Stomach smooth muscle (tissue), 2 donors: ENCODE data around the gene CBFB.

Experiments
- H3K27ac ChIP-seq: one replicate; pipeline ENCODE4 v1.7.0; 2013; ENCODE audit warnings: mild to moderate bottlenecking, low read length, inconsistent platforms
- H3K27me3 ChIP-seq, 2 donors: one replicate each; pipeline ENCODE4 v1.7.0; 2013; ENCODE audit warnings: low read length in 2 of 2; ENCODE audit not compliant: insufficient read depth in 2 of 2, control insufficient read depth in 1 of 2
- H3K36me3 ChIP-seq, 2 donors: one replicate each; pipeline ENCODE4 v1.7.0; 2013; ENCODE audit warnings: low read length in 2 of 2; ENCODE audit not compliant: control insufficient read depth in 2 of 2, insufficient read depth in 2 of 2
- H3K4me1 ChIP-seq: one replicate; pipeline ENCODE4 v1.7.0; 2013; ENCODE audit warnings: low read length; ENCODE audit not compliant: control insufficient read depth, insufficient read depth
- H3K4me3 ChIP-seq, 2 donors: one replicate each; pipeline ENCODE4 v1.7.0; 2013; ENCODE audit warnings: low read length in 2 of 2
- H3K9ac ChIP-seq, 2 donors: one replicate each; pipeline ENCODE4 v1.7.0; 2013; ENCODE audit warnings: low read length in 2 of 2, mild to moderate bottlenecking in 1 of 2
- H3K9me3 ChIP-seq, 2 donors: one replicate each; pipeline ENCODE4 v1.7.0; 2013; ENCODE audit warnings: low read length in 2 of 2; ENCODE audit not compliant: control insufficient read depth in 2 of 2
- donor health status: healthy.
- donor health status: Pancreatic carcinoma.

CBFB gene

DNA sequence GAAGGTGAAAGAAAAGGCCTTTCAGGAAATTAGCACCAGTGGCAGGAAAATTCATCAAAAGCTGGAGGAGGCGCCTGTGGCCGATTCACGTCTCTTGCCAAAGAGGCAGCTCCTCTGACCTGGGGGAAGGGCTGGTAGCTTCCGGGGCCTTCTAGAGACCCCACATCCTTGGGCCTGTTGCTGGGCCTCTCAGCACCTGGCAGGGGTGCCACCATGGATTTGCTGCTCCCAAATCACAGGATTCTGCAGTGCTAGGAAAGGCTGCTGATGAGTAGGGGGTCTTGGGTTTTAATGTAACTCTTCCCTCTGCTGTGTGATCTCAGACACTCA is 11.6 kb upstream of the CBFB start:
- Histone ChIP-seq H3K9ac (no peak overlapping the region), H3K27ac (no peak overlapping the region), H3K9me3 (no peaks in the 10 kb centered on the region)

DNA sequence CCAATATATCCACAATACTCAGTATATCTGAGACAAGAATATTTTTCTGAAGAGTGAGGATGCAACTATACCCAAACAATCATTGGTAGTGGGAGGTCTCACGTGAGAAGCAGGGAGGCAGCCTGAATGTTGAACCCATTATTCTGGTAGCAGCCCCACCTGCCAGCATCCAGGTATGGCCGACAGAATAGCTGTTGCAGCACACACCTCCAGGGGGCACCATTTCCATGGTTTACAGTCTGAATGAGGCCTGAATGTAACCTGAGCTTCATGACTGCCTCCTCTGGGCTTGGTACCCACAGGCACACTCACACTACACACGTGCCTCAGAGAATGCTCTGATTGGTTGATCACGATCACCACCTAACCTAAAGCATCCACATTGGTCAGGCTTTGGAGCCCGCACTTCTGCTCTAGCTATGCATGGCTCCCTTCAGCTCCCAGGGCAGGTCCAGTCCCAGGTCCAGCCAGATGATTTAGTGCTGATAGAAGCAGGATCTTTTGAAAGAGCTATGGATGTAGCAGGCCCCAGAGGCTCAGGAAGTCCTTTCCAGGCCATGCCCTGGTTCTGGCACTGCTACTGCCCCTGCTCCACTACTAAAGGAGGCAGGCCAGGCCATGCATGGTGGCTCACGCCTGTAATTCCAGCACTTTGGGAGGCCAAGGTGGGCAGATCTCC is 11.0 kb upstream of the CBFB start:
- H3K4me3 ChIP-seq, result no peak overlapping the region
- H3K36me3 ChIP-seq, result no peaks in the 10 kb centered on the region
- H3K27me3 ChIP-seq, result peaks cover 3 to 8% of the 10 kb centered on the region in 2 donors
- H3K9me3 ChIP-seq, result no peaks in the 10 kb centered on the region
- peaks cover 18% of the 10 kb centered on the region for H3K4me1 ChIP-seq
- H3K9ac ChIP-seq, result no peak overlapping the region
- H3K27ac ChIP-seq, result no peak overlapping the region

More for the DNA sequence above, 11.6 kb upstream of the CBFB start:
- Histone ChIP-seq H3K27me3 (peaks cover 3 to 10% of the 10 kb centered on the region in 2 donors), H3K4me3 (no peak overlapping the region), H3K36me3 (no peaks in the 10 kb centered on the region), H3K4me1 (peaks cover 18% of the 10 kb centered on the region)

DNA sequence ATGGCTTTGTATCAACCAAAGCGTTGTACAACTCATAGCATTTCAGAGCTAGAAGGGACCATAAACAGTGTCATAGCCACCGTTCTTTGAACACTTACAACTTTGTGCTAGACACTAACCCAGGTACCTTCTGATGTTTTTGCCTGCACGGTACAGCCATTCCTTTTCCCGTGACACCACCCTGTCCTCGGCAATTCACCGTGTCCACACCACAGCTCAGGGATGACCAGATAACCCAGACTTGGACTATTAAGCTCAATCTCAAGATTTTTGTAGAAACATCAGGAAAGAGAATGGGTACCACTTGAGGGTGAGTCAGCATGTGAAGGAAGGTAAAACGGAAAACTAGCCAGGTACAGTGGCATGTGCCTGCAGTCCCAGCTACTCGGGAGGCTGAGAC is 9.8 kb upstream of the CBFB start:
- peaks cover 7% of the 10 kb centered on the region for H3K4me1 ChIP-seq
- H3K9ac ChIP-seq, result no peak overlapping the region
- no peak overlapping the region for H3K27ac ChIP-seq
- no peak overlapping the region for H3K4me3 ChIP-seq
- no peaks in the 10 kb centered on the region for H3K9me3 ChIP-seq
- no peaks in the 10 kb centered on the region for H3K27me3 ChIP-seq
- no peaks in the 10 kb centered on the region for H3K36me3 ChIP-seq

DNA sequence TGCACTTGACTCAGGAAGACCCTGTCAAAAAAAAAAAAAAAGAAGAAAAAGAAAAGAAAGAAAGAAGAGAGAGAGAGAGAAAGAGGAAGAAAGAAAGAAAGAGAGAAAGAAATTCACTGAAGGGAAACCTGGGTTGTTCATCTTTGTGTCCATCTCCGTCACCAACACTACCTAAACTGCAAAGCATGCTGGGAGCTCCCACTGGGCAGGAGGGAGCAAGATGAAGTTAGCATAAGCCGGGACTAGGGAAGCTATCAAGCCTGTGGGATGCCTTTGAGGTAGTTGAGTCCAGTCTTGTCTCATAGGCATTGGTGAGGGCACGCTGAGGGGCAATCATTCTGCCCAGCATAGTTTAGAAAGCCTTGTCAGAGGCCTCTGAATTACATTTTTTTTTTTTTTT is 7.6 kb upstream of the CBFB start:
- no peaks in the 10 kb centered on the region for H3K9me3 ChIP-seq
- no peak overlapping the region for H3K9ac ChIP-seq
- H3K27ac ChIP-seq, result no peak overlapping the region
- H3K4me3 ChIP-seq, result no peak overlapping the region
- no peaks in the 10 kb centered on the region for H3K4me1 ChIP-seq
- no peaks in the 10 kb centered on the region for H3K36me3 ChIP-seq
- H3K27me3 ChIP-seq, result no peaks in the 10 kb centered on the region

DNA sequence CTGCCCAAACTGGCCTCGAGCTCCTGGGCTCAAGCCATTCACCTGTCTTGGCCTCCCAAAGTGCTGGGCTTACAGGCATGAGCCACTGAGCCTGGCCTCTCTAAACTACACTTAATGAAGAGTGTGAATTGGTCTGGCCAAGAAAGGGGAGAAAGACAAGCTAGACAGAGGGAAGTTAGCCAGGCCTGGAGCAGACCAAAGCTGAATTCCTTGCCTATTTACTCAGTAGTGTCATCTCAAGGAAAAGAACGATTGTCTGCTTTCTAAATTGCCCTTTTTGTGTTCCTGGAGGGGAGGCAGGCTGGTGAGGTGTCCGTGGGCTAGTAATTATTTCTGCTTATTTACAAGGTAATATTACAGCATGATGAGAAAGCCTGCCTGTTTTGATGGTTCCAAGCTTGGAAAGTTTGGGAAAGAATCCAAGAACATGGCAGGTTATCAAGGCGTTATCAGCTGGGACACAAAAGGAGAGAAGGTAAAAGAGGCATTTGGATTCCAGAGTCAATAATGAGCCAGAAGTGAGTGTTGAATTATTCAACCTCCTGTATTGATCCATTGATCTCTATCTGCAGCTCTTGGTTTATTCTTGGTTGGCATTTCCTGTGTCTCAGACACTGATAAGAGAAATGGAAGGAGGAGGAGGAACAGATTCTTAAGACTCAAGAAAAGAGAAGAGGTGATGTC is 6.3 kb upstream of the CBFB start:
- Histone ChIP-seq H3K36me3 (no peaks in the 10 kb centered on the region), H3K4me1 (no peaks in the 10 kb centered on the region), H3K27ac (no peak overlapping the region), H3K4me3 (no peak overlapping the region), H3K9me3 (no peaks in the 10 kb centered on the region), H3K9ac (no peak overlapping the region), H3K27me3 (no peaks in the 10 kb centered on the region)

DNA sequence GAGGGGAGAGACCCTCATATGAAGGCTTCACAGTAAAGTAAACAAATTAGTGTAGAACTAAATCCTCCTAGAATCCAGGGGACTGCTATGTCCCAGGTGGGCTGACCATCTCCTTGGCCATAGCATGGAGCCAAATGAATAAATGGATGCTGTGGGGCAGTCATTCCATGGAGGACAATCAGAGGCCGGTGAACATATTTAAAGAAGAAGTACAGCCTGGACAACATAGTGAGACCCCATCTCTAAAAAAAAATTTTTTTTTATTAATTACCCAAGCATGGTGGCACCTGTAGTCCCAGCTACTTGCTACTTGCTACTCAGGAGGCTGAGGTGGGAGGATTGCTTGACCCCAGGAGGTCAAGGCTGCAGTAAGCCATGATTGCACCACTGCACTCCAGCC is 5.3 kb upstream of the CBFB start:
- peaks cover 6% of the 10 kb centered on the region for H3K4me1 ChIP-seq
- no peaks in the 10 kb centered on the region for H3K36me3 ChIP-seq
- H3K27ac ChIP-seq, result no peak overlapping the region
- H3K9me3 ChIP-seq, result no peaks in the 10 kb centered on the region
- no peak overlapping the region for H3K9ac ChIP-seq
- H3K27me3 ChIP-seq, result no peaks in the 10 kb centered on the region
- no peak overlapping the region for H3K4me3 ChIP-seq

DNA sequence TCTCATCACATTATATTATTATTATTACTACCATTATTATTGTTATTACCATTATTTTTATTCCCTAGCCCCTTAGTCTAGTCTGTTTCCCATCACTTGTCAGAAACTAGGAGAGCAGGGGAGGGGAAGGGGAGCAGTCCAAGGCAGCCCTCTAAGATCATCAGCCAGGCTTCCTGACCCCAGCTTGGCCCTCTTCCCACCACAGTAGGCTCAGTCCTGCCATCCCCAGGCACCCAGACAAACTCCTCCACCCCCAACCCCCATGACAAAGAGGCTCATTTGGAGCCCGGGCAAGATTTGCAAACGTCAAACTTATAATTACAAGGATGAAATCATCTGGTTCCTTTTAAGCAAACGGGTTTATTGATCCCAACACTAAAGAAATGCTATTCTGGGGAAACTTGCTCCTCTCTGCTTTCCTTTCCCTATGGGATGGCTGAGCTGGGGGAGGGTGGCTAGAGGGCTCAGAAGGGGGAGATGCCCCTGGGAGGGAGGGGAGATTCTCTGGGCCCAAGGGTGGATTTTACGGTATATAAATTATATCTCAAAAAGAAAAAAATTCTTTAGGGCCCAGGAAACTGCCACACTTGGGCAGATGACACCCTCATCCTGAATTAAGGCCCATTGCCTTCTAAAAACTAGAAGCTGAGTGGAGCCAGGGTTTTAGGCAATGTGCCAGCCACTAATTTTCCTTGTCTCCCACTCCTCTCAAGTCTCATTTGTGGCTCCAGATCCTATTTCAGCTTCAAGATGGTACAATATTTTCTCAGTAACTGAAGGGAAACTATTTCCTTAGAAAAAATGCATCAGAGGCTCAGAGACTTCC is 4.4 kb upstream of the CBFB start:
- Histone ChIP-seq H3K4me1 (peaks cover 8% of the 10 kb centered on the region), H3K9ac (no peak overlapping the region), H3K27me3 (no peaks in the 10 kb centered on the region)

DNA sequence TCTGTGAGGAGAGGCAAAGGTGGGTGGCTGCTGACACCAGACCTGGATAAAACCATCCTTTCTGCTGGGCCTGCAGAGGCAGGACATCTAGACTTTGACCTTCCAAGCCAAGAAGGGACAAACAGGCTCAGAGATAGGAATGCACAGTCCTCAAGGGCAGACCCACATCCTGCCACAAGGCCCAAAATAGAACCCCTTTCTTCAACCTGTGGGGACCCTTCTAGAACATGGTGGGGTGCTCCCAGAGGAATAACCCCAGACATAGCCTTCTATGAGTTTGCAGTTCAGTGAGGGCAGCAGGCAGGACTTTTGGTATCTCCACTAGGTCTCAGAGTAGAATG is 3.8 kb upstream of the CBFB start:
- Histone ChIP-seq H3K4me3 (no peak overlapping the region), H3K9me3 (no peaks in the 10 kb centered on the region), H3K27me3 (no peaks in the 10 kb centered on the region), H3K9ac (no peak overlapping the region), H3K27ac (no peak overlapping the region), H3K36me3 (no peaks in the 10 kb centered on the region), H3K4me1 (peaks cover 10% of the 10 kb centered on the region)

More for the DNA sequence above, 4.4 kb upstream of the CBFB start:
- H3K36me3 ChIP-seq, result no peaks in the 10 kb centered on the region
- H3K4me3 ChIP-seq, result no peak overlapping the region
- no peak overlapping the region for H3K27ac ChIP-seq
- no peaks in the 10 kb centered on the region for H3K9me3 ChIP-seq

DNA sequence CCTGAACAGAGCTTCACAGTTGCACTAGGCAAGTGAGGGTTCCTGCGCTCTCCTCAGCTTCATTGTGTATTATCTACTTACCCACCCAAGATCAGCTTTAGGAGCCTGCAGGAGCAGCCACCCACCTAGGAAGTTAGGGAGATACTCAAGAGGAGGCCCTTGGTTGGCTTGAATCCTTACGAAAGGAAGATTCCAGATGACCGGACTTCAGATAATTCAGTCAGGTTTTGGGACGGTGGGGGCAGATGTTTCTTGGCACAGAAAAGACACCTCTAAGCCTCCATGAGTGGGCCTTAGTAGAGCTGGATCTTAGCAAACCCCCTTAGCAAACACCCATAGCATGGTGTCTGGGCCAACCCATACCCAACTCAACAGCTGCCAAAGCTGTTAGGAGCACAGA is 2.4 kb upstream of the CBFB start:
- Histone ChIP-seq H3K4me3 (no peak overlapping the region), H3K9me3 (no peaks in the 10 kb centered on the region), H3K36me3 (no peaks in the 10 kb centered on the region), H3K4me1 (peaks cover 17% of the 10 kb centered on the region), H3K27me3 (no peaks in the 10 kb centered on the region), H3K27ac (no peak overlapping the region), H3K9ac (no peak overlapping the region)

DNA sequence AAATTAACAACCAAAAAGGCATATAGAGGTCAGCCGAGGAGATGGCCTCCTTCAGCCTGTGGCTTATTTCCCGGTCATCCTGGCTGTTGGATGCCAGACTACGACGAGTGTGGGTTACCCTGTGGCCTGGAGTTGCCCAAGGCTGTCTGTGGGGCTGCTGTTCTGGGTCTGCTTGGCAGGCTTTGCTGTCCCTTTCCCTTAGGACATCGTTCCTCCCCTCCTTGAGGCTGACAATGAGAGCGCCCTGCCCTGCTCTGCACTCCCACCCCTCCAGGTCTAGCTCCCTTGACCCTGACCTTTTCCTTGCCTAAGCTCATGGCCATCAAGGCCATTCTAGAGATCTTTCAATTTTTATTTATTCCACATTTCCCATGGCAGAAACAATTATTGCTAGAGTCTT is 1.9 kb upstream of the CBFB start:
- no peaks in the 10 kb centered on the region for H3K9me3 ChIP-seq
- no peak overlapping the region for H3K9ac ChIP-seq
- H3K27me3 ChIP-seq, result no peaks in the 10 kb centered on the region
- H3K4me3 ChIP-seq, result no peak overlapping the region
- no peak overlapping the region for H3K27ac ChIP-seq
- H3K4me1 ChIP-seq, result peaks cover 17% of the 10 kb centered on the region
- H3K36me3 ChIP-seq, result no peaks in the 10 kb centered on the region
